ENCODE data around the gene TEX35. TPM values are rescaled to one million over a fixed set of nuclear protein-coding genes. Genes with fewer than 3 reads are reported as not detected.

TEX35 gene
- total RNA-seq, 2 experiments from 2014 or later = not detected

GRCh38 chr1:178506177-178506576 lies 6.7 kb upstream of the TEX35 start:
- CTCF ChIA-PET = interaction anchor here (1.1 kb wide), 1 partner anchor 195 kb away, joined by 3 read pairs; no protein-coding TSS in a partner anchor
- ATAC-seq = no peak

GRCh38 chr1:178506669-178507068 lies 6.2 kb upstream of the TEX35 start:
- Mint-ChIP-seq H3K9me3 (ENCODE audit: insufficient read depth) (no peaks in the 10 kb centered on the region), H3K27me3 (ENCODE audit: low read depth) (no peaks in the 10 kb centered on the region), H3K4me1 (ENCODE audit: low read depth) (no peaks in the 10 kb centered on the region), H3K27ac (no peak overlapping the region), H3K4me3 (no peak overlapping the region), H3K36me3 (ENCODE audit: low read depth) (no peaks in the 10 kb centered on the region)
- POLR2A ChIA-PET = no interaction called here
- CTCF ChIA-PET = interaction anchor here (1.1 kb wide), 1 partner anchor 196 kb away, joined by 3 read pairs; no protein-coding TSS in a partner anchor
- DNase-seq (no peak), ATAC-seq (no peak)

More at GRCh38 chr1:178506177-178506576, 6.7 kb upstream of the TEX35 start:
- Mint-ChIP-seq H3K9me3 (ENCODE audit: insufficient read depth) (no peaks in the 10 kb centered on the region), H3K27me3 (ENCODE audit: low read depth) (no peaks in the 10 kb centered on the region), H3K27ac (no peak overlapping the region), H3K36me3 (ENCODE audit: low read depth) (no peaks in the 10 kb centered on the region), H3K4me1 (ENCODE audit: low read depth) (no peaks in the 10 kb centered on the region), H3K4me3 (no peak overlapping the region)
- no peak for DNase-seq
- POLR2A ChIA-PET = no interaction called here

- Mint-ChIP-seq H3K9me3 (ENCODE audit: insufficient read depth) (no peaks in the 10 kb centered on the region), H3K4me1 (ENCODE audit: low read depth) (no peaks in the 10 kb centered on the region), H3K36me3 (ENCODE audit: low read depth) (no peaks in the 10 kb centered on the region), H3K27ac (no peak overlapping the region), H3K4me3 (no peak overlapping the region), H3K27me3 (ENCODE audit: low read depth) (no peaks in the 10 kb centered on the region)
- no peak for DNase-seq
- CTCF ChIA-PET = interaction anchor here (1.1 kb wide), 1 partner anchor 8 kb away, joined by 4 read pairs; no protein-coding TSS in a partner anchor
- POLR2A ChIA-PET = no interaction called here
- no peak for ATAC-seq
Measured at GRCh38 chr1:178509414-178510007, 3.4 kb upstream of the TEX35 start.

- ATAC-seq = no peak
Measured at GRCh38 chr1:178510155-178510554, 2.8 kb upstream of the TEX35 start.

GRCh38 chr1:178513278-178513983 lies 522 bp downstream of the TEX35 start:
- Mint-ChIP-seq H3K27me3 (ENCODE audit: low read depth) (peaks cover 3% of the 10 kb centered on the region), H3K4me1 (ENCODE audit: low read depth) (no peaks in the 10 kb centered on the region), H3K36me3 (ENCODE audit: low read depth) (no peaks in the 10 kb centered on the region), H3K4me3 (no peak overlapping the region), H3K9me3 (ENCODE audit: insufficient read depth) (no peaks in the 10 kb centered on the region), H3K27ac (no peak overlapping the region)
- DNase-seq = no peak
- ChIA-PET POLR2A (no interaction called here), CTCF (no interaction called here)
- no peak for ATAC-seq

More at GRCh38 chr1:178510155-178510554, 2.8 kb upstream of the TEX35 start:
- POLR2A ChIA-PET = no interaction called here
- no peak overlapping the region for H3K27ac Mint-ChIP-seq
- H3K4me3 Mint-ChIP-seq = no peak overlapping the region
- H3K36me3 Mint-ChIP-seq (ENCODE audit: low read depth) = no peaks in the 10 kb centered on the region
- CTCF ChIA-PET = interaction anchor here (1.1 kb wide), 1 partner anchor 9 kb away, joined by 4 read pairs; no protein-coding TSS in a partner anchor
- no peak for DNase-seq
- H3K9me3 Mint-ChIP-seq (ENCODE audit: insufficient read depth) = no peaks in the 10 kb centered on the region
- no peaks in the 10 kb centered on the region for H3K4me1 Mint-ChIP-seq (ENCODE audit: low read depth)
- no peaks in the 10 kb centered on the region for H3K27me3 Mint-ChIP-seq (ENCODE audit: low read depth)

- Mint-ChIP-seq H3K4me1 (ENCODE audit: low read depth) (no peaks in the 10 kb centered on the region), H3K27ac (no peak overlapping the region), H3K9me3 (ENCODE audit: insufficient read depth) (no peaks in the 10 kb centered on the region), H3K27me3 (ENCODE audit: low read depth) (peaks cover 6% of the 10 kb centered on the region), H3K36me3 (ENCODE audit: low read depth) (no peaks in the 10 kb centered on the region), H3K4me3 (no peak overlapping the region)
- ChIA-PET POLR2A (no interaction called here), CTCF (no interaction called here)
- DNase-seq (no peak), ATAC-seq (no peak)
Measured at GRCh38 chr1:178516110-178516509, 3.2 kb downstream of the TEX35 start.

- H3K36me3 Mint-ChIP-seq (ENCODE audit: low read depth) = no peaks in the 10 kb centered on the region
- DNase-seq (no peak), ATAC-seq (no peak)
- no peak overlapping the region for H3K4me3 Mint-ChIP-seq
- ChIA-PET POLR2A (interaction anchor here (1.1 kb wide), 1 partner anchor 12 kb away, joined by 3 read pairs; no protein-coding TSS in a partner anchor), CTCF (interaction anchor here (1.2 to 1.5 kb wide), 2 partner anchors 13 to 17 kb away, joined by 3 read pairs; no protein-coding TSS in a partner anchor)
- H3K27ac Mint-ChIP-seq = no peak overlapping the region
- no peaks in the 10 kb centered on the region for H3K4me1 Mint-ChIP-seq (ENCODE audit: low read depth)
- no peaks in the 10 kb centered on the region for H3K9me3 Mint-ChIP-seq (ENCODE audit: insufficient read depth)
- peaks cover 6% of the 10 kb centered on the region for H3K27me3 Mint-ChIP-seq (ENCODE audit: low read depth)
Measured at GRCh38 chr1:178518894-178519293, 6.0 kb downstream of the TEX35 start.

- no peak overlapping the region for H3K27ac Mint-ChIP-seq
- DNase-seq (no peak), ATAC-seq (no peak)
- H3K27me3 Mint-ChIP-seq (ENCODE audit: low read depth) = peaks cover 6% of the 10 kb centered on the region
- H3K4me3 Mint-ChIP-seq = no peak overlapping the region
- H3K36me3 Mint-ChIP-seq (ENCODE audit: low read depth) = no peaks in the 10 kb centered on the region
- H3K9me3 Mint-ChIP-seq (ENCODE audit: insufficient read depth) = no peaks in the 10 kb centered on the region
- ChIA-PET CTCF (interaction anchor here (0.8 kb wide), 1 partner anchor 19 kb away, joined by 4 read pairs; no protein-coding TSS in a partner anchor), POLR2A (no interaction called here)
- no peaks in the 10 kb centered on the region for H3K4me1 Mint-ChIP-seq (ENCODE audit: low read depth)
Measured at GRCh38 chr1:178520803-178521202, 7.9 kb downstream of the TEX35 start.

- no peaks in the 10 kb centered on the region for H3K36me3 Mint-ChIP-seq (ENCODE audit: low read depth)
- H3K9me3 Mint-ChIP-seq (ENCODE audit: insufficient read depth) = no peaks in the 10 kb centered on the region
- H3K27me3 Mint-ChIP-seq (ENCODE audit: low read depth) = peaks cover 6% of the 10 kb centered on the region
- DNase-seq = no peak
- H3K4me3 Mint-ChIP-seq = no peak overlapping the region
- H3K27ac Mint-ChIP-seq = no peak overlapping the region
- no peaks in the 10 kb centered on the region for H3K4me1 Mint-ChIP-seq (ENCODE audit: low read depth)
- no peak for ATAC-seq
- CTCF ChIA-PET = no interaction called here
- POLR2A ChIA-PET = no interaction called here
Measured at GRCh38 chr1:178521241-178521640, 8.3 kb downstream of the TEX35 start.

GRCh38 chr1:178527117-178527516 lies 14.2 kb downstream of the TEX35 start:
- H3K36me3 Mint-ChIP-seq (ENCODE audit: low read depth) = no peaks in the 10 kb centered on the region
- ATAC-seq (no peak), DNase-seq (no peak)
- CTCF ChIA-PET = interaction anchor here (1.0 to 1.5 kb wide), 2 partner anchors 26 to 475 kb away, joined by 3 to 4 read pairs; no protein-coding TSS in a partner anchor
- no peaks in the 10 kb centered on the region for H3K27me3 Mint-ChIP-seq (ENCODE audit: low read depth)
- H3K4me3 Mint-ChIP-seq = no peak overlapping the region
- H3K27ac Mint-ChIP-seq = no peak overlapping the region
- no peaks in the 10 kb centered on the region for H3K9me3 Mint-ChIP-seq (ENCODE audit: insufficient read depth)
- H3K4me1 Mint-ChIP-seq (ENCODE audit: low read depth) = peaks cover 2% of the 10 kb centered on the region
- POLR2A ChIA-PET = interaction anchor here (0.6 kb wide), 1 partner anchor 1395 kb away, joined by 3 read pairs; no protein-coding TSS in a partner anchor

GRCh38 chr1:178528228-178528952 lies 15.5 kb downstream of the TEX35 start:
- ATAC-seq = no peak
- POLR2A ChIA-PET = no interaction called here
- Mint-ChIP-seq H3K36me3 (ENCODE audit: low read depth) (no peaks in the 10 kb centered on the region), H3K4me3 (no peak overlapping the region), H3K9me3 (ENCODE audit: insufficient read depth) (no peaks in the 10 kb centered on the region), H3K27ac (no peak overlapping the region), H3K27me3 (ENCODE audit: low read depth) (no peaks in the 10 kb centered on the region), H3K4me1 (ENCODE audit: low read depth) (peaks cover 6% of the 10 kb centered on the region)
- DNase-seq = no peak
- CTCF ChIA-PET = interaction anchor here (1.2 to 1.3 kb wide), 2 partner anchors 9 to 27 kb away, joined by 3 read pairs; no protein-coding TSS in a partner anchor

GRCh38 chr1:178528953-178529335 lies 16.0 kb downstream of the TEX35 start:
- DNase-seq (no peak), ATAC-seq (no peak)
- Mint-ChIP-seq H3K27me3 (ENCODE audit: low read depth) (no peaks in the 10 kb centered on the region), H3K4me3 (no peak overlapping the region), H3K27ac (no peak overlapping the region), H3K9me3 (ENCODE audit: insufficient read depth) (no peaks in the 10 kb centered on the region), H3K4me1 (ENCODE audit: low read depth) (peaks cover 6% of the 10 kb centered on the region), H3K36me3 (ENCODE audit: low read depth) (no peaks in the 10 kb centered on the region)
- CTCF ChIA-PET = interaction anchor here (1.2 to 1.3 kb wide), 2 partner anchors 9 to 28 kb away, joined by 3 read pairs; no protein-coding TSS in a partner anchor
- POLR2A ChIA-PET = no interaction called here
